DND-41 (cell line): Measurements from ENCODE around the gene CARD9.

ENCODE experiments used
- ATAC-seq: fragments of 200-7000 bp; cut with Tn5 transposase; 3 replicates; pipeline ENCODE4 v1.9.1; 2021; ENCODE audit warnings: low read depth; ENCODE audit not compliant: insufficient read depth
- DNase-seq: peaks from one replicate; pipeline ENCODE4 v3.0.0-alpha.2; 2020
- H2AFZ ChIP-seq: 2 replicates; pipeline ENCODE4 v1.6.0; 2012; ENCODE audit warnings: low read depth, low read length
- H3K27ac ChIP-seq: 2 replicates; pipeline ENCODE4 v1.5.1; 2012; ENCODE audit warnings: low read length, inconsistent platforms
- H3K27me3 ChIP-seq: fragments of 200-600 bp; sonication (generic); 2 replicates; pipeline ENCODE4 v1.6.0; 2012; ENCODE audit warnings: low read length, mild to moderate bottlenecking, inconsistent platforms; ENCODE audit not compliant: insufficient read depth, poor library complexity
- H3K36me3 ChIP-seq: 2 replicates; pipeline ENCODE4 v1.5.1; 2012; ENCODE audit warnings: low read length, inconsistent platforms; ENCODE audit not compliant: insufficient read depth
- H3K4me1 ChIP-seq: 2 replicates; pipeline ENCODE4 v1.5.1; 2012; ENCODE audit warnings: mild to moderate bottlenecking, low read length; ENCODE audit not compliant: insufficient read depth
- H3K4me2 ChIP-seq: 2 replicates; pipeline ENCODE4 v1.6.0; 2012; ENCODE audit warnings: mild to moderate bottlenecking, moderate library complexity, low read length, inconsistent platforms; ENCODE audit not compliant: insufficient read depth
- H3K4me3 ChIP-seq, 2 experiments: fragments of 200-600 bp in 1 of 2; shearing (Covaris generic) in 1 of 2; 2 replicates each; pipeline ENCODE4 v1.5.1; 2012 to 2016; ENCODE audit warnings: inconsistent platforms in 2 of 2, low read length in 2 of 2, mild to moderate bottlenecking in 2 of 2, low read depth in 1 of 2, moderate library complexity in 1 of 2
- H3K79me2 ChIP-seq: 2 replicates; pipeline ENCODE4 v1.6.0; 2012; ENCODE audit warnings: low read length, inconsistent platforms; ENCODE audit not compliant: insufficient read depth
- H3K9ac ChIP-seq: 2 replicates; pipeline ENCODE4 v1.6.0; 2012; ENCODE audit warnings: low read depth, mild to moderate bottlenecking, inconsistent platforms, low read length, moderate library complexity
- H3K9me3 ChIP-seq: 2 replicates; pipeline ENCODE4 v1.5.1; 2012; ENCODE audit warnings: low read length, moderate library complexity, mild to moderate bottlenecking, inconsistent platforms; ENCODE audit not compliant: insufficient read depth, severe bottlenecking
- H4K20me1 ChIP-seq: 2 replicates; pipeline ENCODE4 v1.6.0; 2012; ENCODE audit warnings: low read length; ENCODE audit not compliant: insufficient read depth
- CTCF ChIP-seq: IDR thresholded peaks from 2 replicates; pipeline ENCODE4 v1.5.1; 2012; ENCODE audit warnings: borderline replicate concordance, low read length, moderate library complexity, mild to moderate bottlenecking; ENCODE audit not compliant: poor library complexity, severe bottlenecking; ENCODE audit errors: extremely low read depth
- EZH2 ChIP-seq: IDR thresholded peaks from 3 replicates; pipeline ENCODE4 v1.6.1; 2012; ENCODE audit warnings: borderline replicate concordance, low read depth, mild to moderate bottlenecking, moderate library complexity, low read length, inconsistent platforms; ENCODE audit not compliant: severe bottlenecking

CARD9 gene

GRCh38 chr9:136343121-136343883 is 30.2 kb downstream of the CARD9 start:
- no peak for DNase-seq
- Histone ChIP-seq H3K4me3 (no peak overlapping the region), H3K4me2 (no peak overlapping the region), H3K27me3 (no peaks in the 10 kb centered on the region), H4K20me1 (no peaks in the 10 kb centered on the region; the same call in 1 of the 2 replicates), H2AFZ (no peak overlapping the region), H3K9me3 (no peaks in the 10 kb centered on the region), H3K9ac (no peak overlapping the region), H3K79me2 (no peaks in the 10 kb centered on the region), H3K4me1 (no peaks in the 10 kb centered on the region), H3K27ac (no peak overlapping the region), H3K36me3 (no peaks in the 10 kb centered on the region)
- TF ChIP-seq CTCF: no peak
- TF ChIP-seq EZH2: no peak
- ATAC-seq: no peak

GRCh38 chr9:136342181-136343120 is 31.0 kb downstream of the CARD9 start:
- no peak overlapping the region for H3K27ac ChIP-seq
- H3K9me3 ChIP-seq: no peaks in the 10 kb centered on the region
- no peaks in the 10 kb centered on the region for H3K27me3 ChIP-seq
- no peak overlapping the region for H2AFZ ChIP-seq
- H3K4me3 ChIP-seq: no peak overlapping the region
- H3K79me2 ChIP-seq: no peaks in the 10 kb centered on the region
- no peaks in the 10 kb centered on the region for H3K36me3 ChIP-seq
- no peaks in the 10 kb centered on the region; the same call in 1 of the 2 replicates for H4K20me1 ChIP-seq
- DNase-seq: peak; percentile 30
- ATAC-seq: no peak
- H3K4me2 ChIP-seq: no peak overlapping the region
- TF ChIP-seq CTCF (no peak), EZH2 (no peak)
- no peak overlapping the region for H3K9ac ChIP-seq
- no peaks in the 10 kb centered on the region for H3K4me1 ChIP-seq

- ATAC-seq (no peak), DNase-seq (no peak)
- H2AFZ ChIP-seq: no peak overlapping the region
- no peak for TF ChIP-seq EZH2
- TF ChIP-seq CTCF: no peak
- no peaks in the 10 kb centered on the region for H3K36me3 ChIP-seq
- no peaks in the 10 kb centered on the region for H3K9me3 ChIP-seq
- no peaks in the 10 kb centered on the region for H3K79me2 ChIP-seq
- H3K4me2 ChIP-seq: no peak overlapping the region
- no peaks in the 10 kb centered on the region for H3K4me1 ChIP-seq
- H4K20me1 ChIP-seq: no peaks in the 10 kb centered on the region; the same call in 1 of the 2 replicates
- no peak overlapping the region for H3K4me3 ChIP-seq
- H3K27ac ChIP-seq: no peak overlapping the region
- no peak overlapping the region for H3K9ac ChIP-seq
- H3K27me3 ChIP-seq: no peaks in the 10 kb centered on the region
These were observed 31.7 kb downstream of the CARD9 start for GRCh38 chr9:136341769-136342168.
